Nephron (organoid): Measurements from ENCODE around the gene HMGB4.

Source experiments
- H3K27ac Mint-ChIP-seq, 3 experiments: 2 replicates each; pipeline ENCODE4 v1.8.0; 2020; ENCODE audit warnings: mixed read lengths in 3 of 3, mild to moderate bottlenecking in 2 of 3, moderate library complexity in 1 of 3
- H3K27me3 Mint-ChIP-seq: 2 replicates; pipeline ENCODE4 v1.8.0; 2021; ENCODE audit warnings: low read depth, mild to moderate bottlenecking, moderate library complexity, mixed read lengths
- H3K36me3 Mint-ChIP-seq: 2 replicates; pipeline ENCODE4 v1.8.0; 2020; ENCODE audit warnings: low read depth, mixed read lengths
- H3K4me1 Mint-ChIP-seq: 2 replicates; pipeline ENCODE4 v1.8.0; 2020; ENCODE audit warnings: mixed read lengths
- H3K4me3 Mint-ChIP-seq, 3 experiments: 2 replicates each; pipeline ENCODE4 v1.8.0; 2020; ENCODE audit warnings: mild to moderate bottlenecking in 3 of 3, mixed read lengths in 3 of 3, moderate library complexity in 2 of 3
- H3K9me3 Mint-ChIP-seq: 2 replicates; pipeline ENCODE4 v1.8.0; 2020; ENCODE audit warnings: mixed read lengths
- CTCF ChIP-seq, 3 experiments: fragments of 200-600 bp; sonication (generic); IDR thresholded peaks; one replicate each; pipeline ENCODE4 v1.5.0; 2021; ENCODE audit warnings: antibody characterized with exemption in 3 of 3; ENCODE audit not compliant: unreplicated experiment in 3 of 3

Gene HMGB4

GRCh38 chr1:33860671-33861070 is 3.2 kb upstream of the HMGB4 start:
- Mint-ChIP-seq H3K4me3 (no peak overlapping the region), H3K9me3 (no peaks in the 10 kb centered on the region), H3K36me3 (no peaks in the 10 kb centered on the region), H3K4me1 (peaks cover 4% of the 10 kb centered on the region), H3K27ac (no peak overlapping the region), H3K27me3 (peaks cover 43% of the 10 kb centered on the region)
- TF ChIP-seq CTCF (IDR thresholded peaks at IDR 0.05; ENCODE audit: unreplicated experiment in 3 of 3): no peak

- TF ChIP-seq CTCF (IDR thresholded peaks at IDR 0.05; ENCODE audit: unreplicated experiment in 3 of 3): no peak
- Mint-ChIP-seq H3K27ac (no peak overlapping the region), H3K4me3 (no peak overlapping the region), H3K36me3 (no peaks in the 10 kb centered on the region), H3K27me3 (peaks cover 38% of the 10 kb centered on the region), H3K4me1 (peaks cover 15% of the 10 kb centered on the region), H3K9me3 (no peaks in the 10 kb centered on the region)
These were observed 846 bp downstream of the HMGB4 start for GRCh38 chr1:33864460-33865389.

GRCh38 chr1:33866281-33866680 is 2.4 kb downstream of the HMGB4 start:
- TF ChIP-seq CTCF (IDR thresholded peaks at IDR 0.05; ENCODE audit: unreplicated experiment in 3 of 3): no peak

GRCh38 chr1:33867684-33868083 is 3.8 kb downstream of the HMGB4 start:
- no peak overlapping the region for H3K4me3 Mint-ChIP-seq
- H3K27me3 Mint-ChIP-seq: peaks cover 18% of the 10 kb centered on the region
- no peaks in the 10 kb centered on the region for H3K36me3 Mint-ChIP-seq
- peaks cover 15% of the 10 kb centered on the region for H3K4me1 Mint-ChIP-seq
- H3K9me3 Mint-ChIP-seq: peaks cover 3% of the 10 kb centered on the region
- no peak overlapping the region for H3K27ac Mint-ChIP-seq
- no peak for TF ChIP-seq CTCF (IDR thresholded peaks at IDR 0.05; ENCODE audit: unreplicated experiment in 3 of 3)

More at GRCh38 chr1:33866281-33866680, 2.4 kb downstream of the HMGB4 start:
- Mint-ChIP-seq H3K27me3 (peaks cover 29% of the 10 kb centered on the region), H3K9me3 (no peaks in the 10 kb centered on the region), H3K27ac (peak overlapping the region in 1 of 3 experiments; percentile 42), H3K4me1 (peaks cover 15% of the 10 kb centered on the region), H3K36me3 (no peaks in the 10 kb centered on the region), H3K4me3 (no peak overlapping the region)

- no peak for TF ChIP-seq CTCF (IDR thresholded peaks at IDR 0.05; ENCODE audit: unreplicated experiment in 3 of 3)
- Mint-ChIP-seq H3K4me1 (no peaks in the 10 kb centered on the region), H3K9me3 (peaks cover 11% of the 10 kb centered on the region)
These were observed 8.4 kb downstream of the HMGB4 start for GRCh38 chr1:33872275-33872674.

GRCh38 chr1:33872683-33873082 is 8.8 kb downstream of the HMGB4 start:
- no peak for TF ChIP-seq CTCF (IDR thresholded peaks at IDR 0.05; ENCODE audit: unreplicated experiment in 3 of 3)
- Mint-ChIP-seq H3K36me3 (no peaks in the 10 kb centered on the region), H3K4me3 (no peak overlapping the region), H3K27me3 (peaks cover 21% of the 10 kb centered on the region), H3K27ac (no peak overlapping the region), H3K4me1 (no peaks in the 10 kb centered on the region), H3K9me3 (peaks cover 11% of the 10 kb centered on the region)

More at GRCh38 chr1:33872275-33872674, 8.4 kb downstream of the HMGB4 start:
- Mint-ChIP-seq H3K4me3 (no peak overlapping the region), H3K27ac (no peak overlapping the region), H3K36me3 (no peaks in the 10 kb centered on the region), H3K27me3 (peaks cover 17% of the 10 kb centered on the region)
